IMR-90 (cell line): Measurements from ENCODE around the gene APOA4. TPM values are rescaled to one million over a fixed set of nuclear protein-coding genes. Genes with fewer than 3 reads are reported as not detected.
A peak's percentile ranks its signal among the peaks of the same experiment; 100 is the strongest.

Experiments
- ATAC-seq: fragments of 200-7000 bp; cut with Tn5 transposase; 2 replicates; pipeline ENCODE4 v1.9.1; 2020; ENCODE audit warnings: low read depth, mild to moderate bottlenecking, moderate library complexity
- BruUV-seq: library from RNA; stranded (reverse); fragments of 400-500 nt; replicated peaks from 2 replicates; lab custom pipeline; 2021; lab: Mats Ljungman, UMichigan
- CTCF ChIA-PET: fragments of 300-600 bp; formaldehyde crosslinking; extraction: SDS; loops from one replicate; lab custom pipeline; 2021; ENCODE audit warnings: antibody characterized with exemption; lab: Yijun Ruan, JAX
- POLR2A ChIA-PET: fragments of 300-600 bp; sonication (Branson Sonifier 250); formaldehyde crosslinking; loops from one replicate; lab custom pipeline; 2022; ENCODE audit warnings: antibody characterized with exemption; ENCODE audit not compliant: unreplicated experiment; lab: Charles Lee
- DNase-seq: peaks from one replicate; pipeline ENCODE4 v3.0.0; 2013
- H2AFZ ChIP-seq: replicated peaks from 2 replicates; pipeline ENCODE3; 2013; ENCODE audit warnings: low read length, mild to moderate bottlenecking; ENCODE audit not compliant: poor library complexity
- H2AK5ac ChIP-seq: 2 replicates; pipeline ENCODE4 v1.6.1; 2013; ENCODE audit warnings: low read depth, low read length, inconsistent platforms
- H2AK9ac ChIP-seq: replicated peaks from 2 replicates; pipeline ENCODE3; 2013; ENCODE audit warnings: mild to moderate bottlenecking, low read depth, low read length, moderate library complexity; ENCODE audit not compliant: poor library complexity
- H2BK120ac ChIP-seq: 2 replicates; pipeline ENCODE4 v1.6.1; 2013; ENCODE audit warnings: low read depth, low read length, inconsistent platforms
- H2BK15ac ChIP-seq: 3 replicates; pipeline ENCODE4 v1.6.1; 2013; ENCODE audit warnings: low read depth, low read length, inconsistent platforms
- H2BK20ac ChIP-seq: 2 replicates; pipeline ENCODE4 v1.6.1; 2013; ENCODE audit warnings: low read depth, mild to moderate bottlenecking, inconsistent platforms, low read length, moderate library complexity
- H2BK5ac ChIP-seq: 2 replicates; pipeline ENCODE4 v1.6.1; 2013; ENCODE audit warnings: mild to moderate bottlenecking, low read depth, low read length, inconsistent platforms; ENCODE audit not compliant: poor library complexity, severe bottlenecking
- H3K14ac ChIP-seq: replicated peaks from 2 replicates; pipeline ENCODE4 v1.6.1; 2013; ENCODE audit warnings: low read depth, low read length, inconsistent platforms
- H3K18ac ChIP-seq: 2 replicates; pipeline ENCODE4 v1.6.1; 2013; ENCODE audit warnings: low read depth, low read length, control low read depth
- H3K23ac ChIP-seq: 2 replicates; pipeline ENCODE4 v1.6.1; 2013; ENCODE audit warnings: low read depth, low read length, inconsistent platforms
- H3K27ac ChIP-seq: 2 replicates; pipeline ENCODE4 v1.5.1; 2013; ENCODE audit warnings: mild to moderate bottlenecking, control low read depth, low read length; ENCODE audit not compliant: insufficient read depth
- H3K27me3 ChIP-seq: 2 replicates; pipeline ENCODE4 v1.6.1; 2013; ENCODE audit warnings: low read length; ENCODE audit not compliant: control insufficient read depth, insufficient read depth
- H3K36me3 ChIP-seq: 2 replicates; pipeline ENCODE4 v1.6.1; 2013; ENCODE audit warnings: low read length, mixed read lengths; ENCODE audit not compliant: control insufficient read depth, insufficient read depth
- H3K4ac ChIP-seq: 2 replicates; pipeline ENCODE4 v1.6.1; 2013; ENCODE audit warnings: low read depth, low read length, inconsistent platforms
- H3K4me1 ChIP-seq: 2 replicates; pipeline ENCODE4 v1.6.1; 2013; ENCODE audit warnings: low read length, mixed read lengths; ENCODE audit not compliant: control insufficient read depth, insufficient read depth
- H3K4me2 ChIP-seq: 2 replicates; pipeline ENCODE4 v1.6.1; 2013; ENCODE audit warnings: low read depth, mild to moderate bottlenecking, control low read depth, low read length, moderate library complexity
- H3K4me3 ChIP-seq: 2 replicates; pipeline ENCODE4 v1.5.1; 2013; ENCODE audit warnings: low read depth, mild to moderate bottlenecking, control low read depth, low read length, moderate library complexity; ENCODE audit not compliant: insufficient read depth
- H3K56ac ChIP-seq: 2 replicates; pipeline ENCODE4 v1.6.1; 2013; ENCODE audit warnings: low read length, inconsistent platforms; ENCODE audit not compliant: insufficient read depth; ENCODE audit errors: extremely low read depth
- H3K79me1 ChIP-seq, 2 experiments: 2 replicates each; pipeline ENCODE4 v1.6.1; 2013; ENCODE audit warnings: low read length in 2 of 2, inconsistent platforms in 1 of 2, low read depth in 1 of 2
- H3K9ac ChIP-seq: 2 replicates; pipeline ENCODE4 v1.6.1; 2013; ENCODE audit warnings: low read depth, low read length, control low read depth
- H3K9me1 ChIP-seq: 2 replicates; pipeline ENCODE4 v1.6.1; 2013; ENCODE audit warnings: low read length, inconsistent platforms; ENCODE audit not compliant: insufficient read depth
- H3K9me3 ChIP-seq: 2 replicates; pipeline ENCODE4 v1.6.1; 2013; ENCODE audit warnings: low read length; ENCODE audit not compliant: control insufficient read depth, insufficient read depth
- H4K20me1 ChIP-seq: 2 replicates; pipeline ENCODE4 v1.6.1; 2013; ENCODE audit warnings: low read length, inconsistent platforms; ENCODE audit not compliant: insufficient read depth
- H4K5ac ChIP-seq: 2 replicates; pipeline ENCODE4 v1.6.1; 2013; ENCODE audit warnings: mild to moderate bottlenecking, low read depth, low read length, control low read depth
- H4K8ac ChIP-seq, 2 experiments: 2 replicates each; pipeline ENCODE4 v1.6.1; 2013; ENCODE audit warnings: low read depth in 2 of 2, low read length in 2 of 2, control low read depth in 1 of 2, inconsistent platforms in 1 of 2
- H4K91ac ChIP-seq: 2 replicates; pipeline ENCODE4 v1.6.1; 2013; ENCODE audit warnings: low read depth, low read length, inconsistent platforms; ENCODE audit not compliant: insufficient read depth
- BHLHE40 ChIP-seq: fragments of 150-350 bp; IDR thresholded peaks from 2 replicates; pipeline ENCODE4 v1.6.1; 2016; ENCODE audit warnings: mild to moderate bottlenecking, low read depth, low read length
- CEBPB ChIP-seq: IDR thresholded peaks from 2 replicates; pipeline ENCODE4 v1.6.1; 2012; ENCODE audit warnings: low read depth, low read length, improper control_type of control experiment
- CTCF ChIP-seq: conservative IDR thresholded peaks from 2 replicates; pipeline ENCODE4 v1.5.1; 2012; ENCODE audit warnings: mild to moderate bottlenecking, low read depth, low read length, improper control_type of control experiment
- ELK1 ChIP-seq: fragments of 150-350 bp; IDR thresholded peaks from 2 replicates; pipeline ENCODE4 v1.6.1; 2016; ENCODE audit warnings: low read depth, mild to moderate bottlenecking, low read length, moderate library complexity, borderline replicate concordance
- MAZ ChIP-seq: IDR thresholded peaks from 2 replicates; pipeline ENCODE4 v1.6.1; 2012; ENCODE audit warnings: low read depth, mild to moderate bottlenecking, low read length, improper control_type of control experiment, moderate library complexity, borderline replicate concordance
- MXI1 ChIP-seq: IDR thresholded peaks from 2 replicates; pipeline ENCODE4 v1.6.1; 2012; ENCODE audit warnings: low read depth, mild to moderate bottlenecking, low read length, moderate library complexity, borderline replicate concordance
- NFE2L2 ChIP-seq: fragments of 150-350 bp; IDR thresholded peaks from 2 replicates; pipeline ENCODE4 v1.6.1; 2016; ENCODE audit warnings: low read depth, mild to moderate bottlenecking, low read length
- RAD21 ChIP-seq: IDR thresholded peaks from 2 replicates; pipeline ENCODE4 v1.6.1; 2012; ENCODE audit warnings: low read length, improper control_type of control experiment
- SMC3 ChIP-seq: fragments of 150-350 bp; IDR thresholded peaks from 2 replicates; pipeline ENCODE4 v1.6.1; 2016; ENCODE audit warnings: low read depth, mild to moderate bottlenecking, antibody characterized with exemption, low read length, moderate library complexity
- WGBS, 2 experiments: methylation state at CpG; one replicate each; pipeline versions ENCODE4 v1.1.5 to v1.1.7; 2013; ENCODE audit warnings: missing lambda C conversion rate in 2 of 2; ENCODE audit not compliant: insufficient read length in 1 of 2; ENCODE audit errors: extremely low coverage in 2 of 2; 5-methylcytosine and 5-hydroxymethylcytosine counted together
- dilution Hi-C: fragments of 300-500 bp; cut with HindIII; formaldehyde crosslinking; loops from one replicate; pipeline ENCODE4 v1.14.3; 2018; ENCODE audit warnings: low sequenced_read_pairs; ENCODE audit not compliant: unreplicated experiment
- in situ Hi-C: fragments of 300-500 bp; cut with MboI; formaldehyde crosslinking; loops from 3 replicates; pipeline ENCODE4 v1.14.3; 2019; ENCODE audit warnings: low sequenced_read_pairs, inconsistent platforms, mixed read lengths
- intact Hi-C: fragments of 100-400 bp; cut with micrococcal nuclease; formaldehyde crosslinking; loops from 2 replicates; pipeline ENCODE4 v1.10.0; 2022
- polyA plus RNA-seq, 3 experiments: library from polyadenylated mRNA; depleted of rRNA; stranded (reverse); fragments of >200 nt; gene quantifications; 2 replicates each; pipeline ENCODE4 v1.2.3, GENCODE V29; 2012; ENCODE audit warnings: low replicate concordance in 1 of 3
- total RNA-seq: library from RNA; depleted of rRNA; stranded (reverse); fragments of >200 nt; gene quantifications from 2 replicates; pipeline ENCODE4 v1.2.3, GENCODE V29; 2012

The APOA4 gene
- total and polyA plus RNA-seq, 2 of the 4 experiments (the other 2 are of a cell fraction), result not detected

DNA sequence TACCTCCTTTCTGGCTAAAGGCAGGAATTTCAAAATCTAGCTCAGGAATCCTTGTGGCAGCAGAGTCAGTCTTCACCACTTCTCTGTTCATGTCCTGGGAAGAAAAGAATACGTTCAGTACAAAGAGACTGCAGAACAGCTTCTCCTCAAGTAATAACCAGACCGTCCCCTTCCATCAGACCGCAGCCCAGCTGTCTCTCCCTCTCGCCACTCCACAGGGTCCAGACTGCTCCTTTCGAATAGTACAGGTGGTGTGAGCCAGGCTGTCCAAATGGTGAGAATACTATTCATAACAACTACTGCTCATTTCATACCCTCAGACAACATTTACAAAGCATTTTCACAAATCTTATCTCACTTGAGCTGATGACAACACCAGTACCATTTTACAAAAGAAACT is 36.1 kb downstream of the APOA4 start:
- WGBS, 2 experiments, result no CpG with 5 or more reads among the region's 5 CpGs
- Histone ChIP-seq H2AK5ac (peak overlapping the region; percentile 54; the same call in 1 of the 2 replicates), H2AFZ (no peak overlapping the region), H3K27ac (no peak overlapping the region), H2AK9ac (peak overlapping the region; percentile 92), H4K8ac (peak overlapping the region; percentile 70 to 98; a peak in 1 of 4 replicates), H2BK120ac (no peak overlapping the region), H3K23ac (peak overlapping the region; percentile 83), H3K79me1 (peaks cover 40 to 57% of the 10 kb centered on the region in 2 experiments), H2BK15ac (no peak overlapping the region), H4K91ac (no peak overlapping the region), H3K9me1 (peaks cover 20% of the 10 kb centered on the region; the same call in 1 of the 2 replicates), H3K4me1 (peaks cover 8% of the 10 kb centered on the region), H2BK20ac (no peak overlapping the region), H4K5ac (no peak overlapping the region), H3K4me3 (peak overlapping the region; percentile 67), H3K4me2 (peak overlapping the region; percentile 97), H3K27me3 (no peaks in the 10 kb centered on the region), H3K4ac (peak overlapping the region; percentile 81; the same call in 1 of the 2 replicates), H3K14ac (peak overlapping the region; percentile 57), H3K18ac (no peak overlapping the region), H3K36me3 (peaks cover 34% of the 10 kb centered on the region), H2BK5ac (no peak overlapping the region), H3K9ac (peak overlapping the region; percentile 94), H3K9me3 (no peaks in the 10 kb centered on the region), H4K20me1 (0 out of 2 replicates have a peak, but pooled peaks cover 4% of the 10 kb centered on the region), H3K56ac (peak overlapping the region; percentile 8; the same call in 1 of the 2 replicates)
- DNase-seq (no peak), ATAC-seq (no peak)
- intact Hi-C loops, result no loop called here
- in situ Hi-C loops, result loop anchor here (5.0 kb wide), 1 partner anchor 445 kb away; the partner anchor contains the start of genes PCSK7 and RNF214
- BruUV-seq, result no TSS peak
- POLR2A ChIA-PET, result no interaction called here
- no peak for TF ChIP-seq NFE2L2
- TF ChIP-seq ELK1, result no peak
- TF ChIP-seq SMC3, result no peak
- no peak for TF ChIP-seq MAZ
- TF ChIP-seq BHLHE40, result no peak
- no peak for TF ChIP-seq MXI1
- no peak for TF ChIP-seq CTCF
- TF ChIP-seq CEBPB, result no peak
- TF ChIP-seq RAD21, result no peak
- CTCF ChIA-PET, result interaction anchor here (1.0 to 1.3 kb wide), 2 partner anchors 49 to 319 kb away, joined by 3 to 5 read pairs; no protein-coding TSS in a partner anchor
- dilution Hi-C loops, result no loop called here
